GM13977 (cell line): ENCODE measurements around the gene NADSYN1.

Source experiments
- DNase-seq: peaks from one replicate; pipeline ENCODE4 v3.0.0; 2012; ENCODE audit warnings: low spot score
- in situ Hi-C: fragments of 300-500 bp; cut with MboI; formaldehyde crosslinking; loops from one replicate; pipeline ENCODE4 v1.12.0; 2022; ENCODE audit warnings: low sequenced_read_pairs, low pct_unique_long_range_greater_than_20kb, mixed read lengths, inconsistent platforms; ENCODE audit not compliant: unreplicated experiment
- TF ChIP-seq, protein P1 (sequence below): IDR thresholded peaks from 2 replicates; pipeline ENCODE4 v1.5.1; 2012; ENCODE audit warnings: mild to moderate bottlenecking, control low read depth; ENCODE audit not compliant: insufficient read depth; ENCODE audit errors: extremely low read depth, missing control alignments

NADSYN1 gene

DNA sequence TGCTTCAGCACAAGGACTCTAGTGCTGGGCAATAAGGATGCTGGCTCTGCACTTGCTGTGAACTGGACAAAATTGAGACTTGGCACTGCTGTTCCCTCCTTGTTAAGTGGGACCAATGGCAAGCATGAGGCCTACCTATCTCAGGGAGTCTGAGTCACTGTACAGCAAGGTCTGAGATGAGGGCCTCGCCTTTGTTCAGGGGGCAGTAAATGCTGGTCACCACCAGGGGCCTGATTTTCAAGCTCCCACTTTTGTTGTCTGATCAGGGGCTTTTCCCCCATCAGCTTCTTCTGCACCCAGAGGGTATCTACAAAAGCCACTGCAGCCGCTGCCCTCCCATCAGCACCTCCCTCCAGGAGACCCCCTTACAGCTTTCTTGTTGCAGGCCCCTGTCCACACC is 27.6 kb upstream of the NADSYN1 start:
- TF ChIP-seq, protein P1, sequence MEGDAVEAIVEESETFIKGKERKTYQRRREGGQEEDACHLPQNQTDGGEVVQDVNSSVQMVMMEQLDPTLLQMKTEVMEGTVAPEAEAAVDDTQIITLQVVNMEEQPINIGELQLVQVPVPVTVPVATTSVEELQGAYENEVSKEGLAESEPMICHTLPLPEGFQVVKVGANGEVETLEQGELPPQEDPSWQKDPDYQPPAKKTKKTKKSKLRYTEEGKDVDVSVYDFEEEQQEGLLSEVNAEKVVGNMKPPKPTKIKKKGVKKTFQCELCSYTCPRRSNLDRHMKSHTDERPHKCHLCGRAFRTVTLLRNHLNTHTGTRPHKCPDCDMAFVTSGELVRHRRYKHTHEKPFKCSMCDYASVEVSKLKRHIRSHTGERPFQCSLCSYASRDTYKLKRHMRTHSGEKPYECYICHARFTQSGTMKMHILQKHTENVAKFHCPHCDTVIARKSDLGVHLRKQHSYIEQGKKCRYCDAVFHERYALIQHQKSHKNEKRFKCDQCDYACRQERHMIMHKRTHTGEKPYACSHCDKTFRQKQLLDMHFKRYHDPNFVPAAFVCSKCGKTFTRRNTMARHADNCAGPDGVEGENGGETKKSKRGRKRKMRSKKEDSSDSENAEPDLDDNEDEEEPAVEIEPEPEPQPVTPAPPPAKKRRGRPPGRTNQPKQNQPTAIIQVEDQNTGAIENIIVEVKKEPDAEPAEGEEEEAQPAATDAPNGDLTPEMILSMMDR = no peak
- no peak for DNase-seq
- in situ Hi-C loops = no loop called here

DNA sequence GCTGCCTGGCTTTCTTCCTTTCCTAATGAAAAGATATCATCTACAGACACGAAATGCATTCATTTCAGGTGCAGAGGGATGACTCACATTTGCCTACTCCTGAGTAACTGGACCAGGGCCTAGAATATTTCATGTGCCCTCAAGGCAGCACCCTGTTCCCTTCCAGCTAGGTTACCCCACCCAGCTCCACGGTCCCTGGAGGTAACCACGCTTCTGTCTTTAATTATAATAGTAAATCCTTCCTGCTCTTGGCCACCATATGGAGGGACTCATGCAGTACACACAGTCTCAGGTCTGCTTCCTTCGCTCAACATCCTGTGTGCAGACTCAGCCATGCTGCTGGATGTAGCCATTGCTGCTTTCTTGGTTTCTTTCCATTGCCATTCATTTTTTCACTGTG is 27.1 kb upstream of the NADSYN1 start:
- TF ChIP-seq, protein P1 = no peak
- no peak for DNase-seq
- in situ Hi-C loops = no loop called here

DNA sequence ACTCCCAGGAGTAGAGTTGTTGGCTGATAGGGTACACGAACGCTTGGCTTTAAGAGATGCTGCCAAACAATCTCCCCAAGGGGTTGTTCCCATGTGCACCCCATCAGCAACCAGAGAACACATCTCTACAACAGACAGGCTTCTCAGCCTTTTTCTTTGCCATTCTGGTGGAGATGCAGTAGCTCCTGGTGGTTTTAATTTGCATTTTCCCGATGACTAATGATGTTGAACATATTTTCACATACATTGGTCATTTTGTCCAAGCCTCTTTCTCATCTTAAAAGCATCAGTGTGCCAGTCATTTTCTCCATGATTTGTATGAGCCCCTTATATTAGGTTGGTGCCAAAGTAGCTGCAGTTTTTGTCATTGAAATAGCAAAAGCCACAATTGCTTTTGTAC is 26.6 kb upstream of the NADSYN1 start:
- in situ Hi-C loops = no loop called here
- DNase-seq = no peak
- TF ChIP-seq, protein P1 = no peak

DNA sequence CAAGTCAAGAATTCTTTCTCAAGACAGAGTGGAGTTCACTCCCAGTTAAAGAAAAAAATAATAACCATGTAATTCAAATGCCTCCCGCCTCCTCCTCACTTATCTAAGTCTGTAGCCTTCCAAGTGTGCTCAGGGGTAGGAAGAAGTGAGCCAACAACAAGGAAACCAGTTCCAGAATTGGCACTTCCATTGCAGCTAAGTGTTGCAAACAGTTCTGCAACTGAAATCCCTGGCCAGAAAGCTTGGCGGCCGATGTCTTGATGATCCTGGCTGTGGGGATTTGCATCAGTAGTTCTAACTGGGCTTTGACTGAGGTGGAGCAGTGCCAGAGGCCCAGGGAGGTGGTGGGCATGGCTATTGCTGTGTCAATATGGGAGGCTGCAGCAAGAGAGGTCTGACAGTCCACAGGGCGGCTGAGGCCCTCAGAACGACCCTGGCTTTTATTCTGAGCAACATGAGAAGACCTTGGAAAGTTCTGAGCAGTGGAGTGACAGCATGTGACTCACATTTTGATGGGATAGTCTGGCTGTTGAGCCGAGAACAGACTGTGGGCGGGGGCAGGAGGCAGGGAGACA is 24.1 kb upstream of the NADSYN1 start:
- TF ChIP-seq, protein P1 = no peak
- no peak for DNase-seq
- in situ Hi-C loops = no loop called here

DNA sequence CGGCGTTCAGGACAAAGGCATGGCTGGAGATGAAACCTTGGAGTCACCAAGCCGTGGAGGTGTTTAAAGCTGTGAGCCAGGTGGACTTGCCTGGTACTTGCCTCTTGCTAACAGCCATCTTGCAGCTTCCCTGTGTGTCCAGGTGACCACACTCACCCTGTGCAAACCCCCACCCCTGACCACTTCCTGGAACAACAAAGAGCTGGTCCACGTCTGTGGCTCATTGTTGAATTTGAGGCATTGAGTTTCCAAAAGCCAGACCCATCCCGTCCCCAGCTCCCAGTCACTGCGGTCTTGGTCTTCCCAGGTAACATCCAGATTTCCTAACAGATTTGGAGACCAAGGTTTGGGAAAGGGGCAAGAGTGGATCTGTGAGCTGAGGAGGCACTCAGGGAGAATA is 23.3 kb upstream of the NADSYN1 start:
- TF ChIP-seq, protein P1 = no peak
- in situ Hi-C loops = no loop called here
- no peak for DNase-seq

DNA sequence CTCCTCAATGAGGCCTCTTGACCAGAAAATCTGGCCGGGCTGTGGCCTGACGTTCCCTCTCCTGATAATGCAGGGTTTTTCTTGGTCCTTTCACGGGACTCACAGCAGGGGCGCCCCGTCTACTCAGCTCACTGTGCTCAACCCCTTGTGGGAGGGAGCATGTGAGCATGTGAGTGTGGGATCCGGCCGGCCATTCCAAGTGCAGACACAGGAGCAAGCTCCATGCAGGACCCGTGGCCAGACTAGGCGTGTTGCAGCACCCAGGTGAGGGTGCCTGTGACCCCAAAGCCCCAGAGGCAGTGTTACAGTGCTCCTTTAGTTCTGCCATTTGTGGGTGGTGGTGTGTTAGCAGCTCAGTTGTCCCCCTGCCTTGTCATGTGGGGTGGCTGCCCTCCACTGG is 22.8 kb upstream of the NADSYN1 start:
- DNase-seq = no peak
- TF ChIP-seq, protein P1 = no peak
- in situ Hi-C loops = no loop called here

DNA sequence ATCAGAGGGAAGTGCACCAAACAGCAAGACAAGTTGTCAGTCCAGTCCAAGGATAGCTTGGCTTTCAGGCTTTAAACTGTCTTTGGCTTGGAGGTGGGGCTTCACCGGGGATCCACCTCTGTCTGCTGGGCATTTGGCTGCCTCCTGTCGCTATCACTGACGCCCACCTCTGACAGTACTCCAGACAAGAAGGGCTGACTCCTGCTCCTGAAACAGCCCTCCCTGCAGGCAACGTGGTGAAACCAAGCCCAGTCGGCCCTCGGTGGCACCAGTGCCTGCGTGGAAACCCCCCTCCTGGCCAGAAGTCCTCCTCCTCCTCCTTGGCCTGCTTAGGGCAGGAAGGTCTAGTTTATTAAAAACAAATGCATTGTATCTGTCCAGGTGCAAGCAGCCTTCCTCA is 21.7 kb upstream of the NADSYN1 start:
- DNase-seq = no peak
- TF ChIP-seq, protein P1 = no peak
- in situ Hi-C loops = no loop called here
